HG03280 (cell line): ENCODE measurements around the gene CATSPERZ.

Experiments
- ATAC-seq: cut with Tn5 transposase; IDR thresholded peaks from one replicate; pipeline ENCODE4 v1.9.1; 2021; ENCODE audit warnings: mild to moderate bottlenecking, moderate library complexity; ENCODE audit not compliant: unreplicated experiment

The CATSPERZ gene

GRCh38 chr11:64284048-64284961 is 15.9 kb upstream of the CATSPERZ start, which contains the start of gene BAD:
Gene BAD (minus strand): TSS chr11:64284665. CDS start chr11:64284368, 297 bp downstream.
- peak; percentile 69 for ATAC-seq

- ATAC-seq = peak; percentile 64
These were observed 14.9 kb upstream of the CATSPERZ start, which contains the start of gene GPR137 for GRCh38 chr11:64284962-64285884. Gene GPR137 (plus strand): TSS chr11:64285848. CDS start chr11:64286525, 677 bp downstream.

GRCh38 chr11:64285885-64286800 is 14.0 kb upstream of the CATSPERZ start:
- no peak for ATAC-seq

GRCh38 chr11:64286801-64287159 is 13.4 kb upstream of the CATSPERZ start:
- ATAC-seq = no peak

- ATAC-seq = no peak
These were observed 12.3 kb upstream of the CATSPERZ start for GRCh38 chr11:64287676-64288352.

- no peak for ATAC-seq
These were observed 11.8 kb upstream of the CATSPERZ start for GRCh38 chr11:64288353-64288750.

- no peak for ATAC-seq
These were observed 11.1 kb upstream of the CATSPERZ start for GRCh38 chr11:64289002-64289564.

- no peak for ATAC-seq
These were observed 9.6 kb upstream of the CATSPERZ start for GRCh38 chr11:64290352-64291261.

GRCh38 chr11:64291262-64291751 is 8.9 kb upstream of the CATSPERZ start, which contains the start of gene KCNK4:
Gene KCNK4 (plus strand): TSS chr11:64291302. CDS start chr11:64293019, 1,717 bp downstream.
- no peak for ATAC-seq

- no peak for ATAC-seq
These were observed 8.3 kb upstream of the CATSPERZ start for GRCh38 chr11:64291752-64292459.

GRCh38 chr11:64292460-64293254 is 7.5 kb upstream of the CATSPERZ start:
- no peak for ATAC-seq

GRCh38 chr11:64294774-64295173 is 5.4 kb upstream of the CATSPERZ start:
- no peak for ATAC-seq

GRCh38 chr11:64295760-64296159 is 4.4 kb upstream of the CATSPERZ start:
- no peak for ATAC-seq

- ATAC-seq = no peak
These were observed 3.9 kb upstream of the CATSPERZ start for GRCh38 chr11:64296236-64296635.

GRCh38 chr11:64296830-64297698 is 3.1 kb upstream of the CATSPERZ start:
- ATAC-seq = no peak
